Measurements from ENCODE around the gene FFAR1. TPM values are rescaled to one million over a fixed set of nuclear protein-coding genes. Genes with fewer than 3 reads are reported as not detected.

Gene FFAR1, protein sequence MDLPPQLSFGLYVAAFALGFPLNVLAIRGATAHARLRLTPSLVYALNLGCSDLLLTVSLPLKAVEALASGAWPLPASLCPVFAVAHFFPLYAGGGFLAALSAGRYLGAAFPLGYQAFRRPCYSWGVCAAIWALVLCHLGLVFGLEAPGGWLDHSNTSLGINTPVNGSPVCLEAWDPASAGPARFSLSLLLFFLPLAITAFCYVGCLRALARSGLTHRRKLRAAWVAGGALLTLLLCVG (N-terminal part only)
- total RNA-seq = under 1 TPM in 1 of 4 donors, not detected in 3; 0.32 TPM

DNA sequence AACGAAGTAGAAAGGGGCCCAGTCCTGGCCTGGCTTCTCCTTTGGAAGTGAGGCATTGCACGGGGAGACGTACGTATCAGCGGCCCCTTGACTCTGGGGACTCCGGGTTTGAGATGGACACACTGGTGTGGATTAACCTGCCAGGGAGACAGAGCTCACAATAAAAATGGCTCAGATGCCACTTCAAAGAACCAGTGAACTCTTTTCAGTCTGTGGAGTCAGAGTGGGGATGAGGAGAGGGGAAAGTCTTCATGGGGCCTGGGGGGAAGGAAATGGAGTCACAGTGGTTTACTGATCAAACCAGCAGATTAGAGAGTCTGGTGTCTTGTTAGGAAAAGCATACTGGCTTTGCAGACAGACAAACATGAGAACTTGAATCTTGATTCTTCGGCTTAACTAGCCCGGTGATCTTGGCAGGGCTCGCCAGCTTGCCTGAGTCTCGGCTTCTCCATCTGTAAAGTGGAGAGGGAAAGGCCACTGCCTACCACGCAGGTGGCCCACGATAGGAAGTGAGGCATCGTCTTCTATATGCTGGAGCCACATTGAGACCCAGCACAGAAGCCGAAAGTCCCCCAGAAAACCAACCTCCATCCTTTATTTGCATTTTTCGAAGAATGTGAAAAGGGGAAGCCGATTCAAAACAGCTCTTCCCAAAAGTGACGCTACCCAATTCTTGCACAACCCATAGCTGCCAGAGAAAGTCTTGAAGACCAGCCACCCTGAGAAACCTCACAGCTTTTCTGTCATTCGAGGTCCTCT, at the start of gene FFAR1:
FFAR1 (plus strand) TSS at position 732 of the 759 bp plus-strand sequence. CDS start 3,650 bp downstream, outside the sequence.
- Histone ChIP-seq H3K27me3 (peaks cover 4% of the 10 kb centered on the region), H3K36me3 (no peaks in the 10 kb centered on the region), H3K4me1 (no peaks in the 10 kb centered on the region), H3K4me3 (no peak within 1 kb of the TSS), H3K9me3 (no peaks in the 10 kb centered on the region), H3K27ac (no peak within 1 kb of the TSS)
- TF ChIP-seq, protein P1, sequence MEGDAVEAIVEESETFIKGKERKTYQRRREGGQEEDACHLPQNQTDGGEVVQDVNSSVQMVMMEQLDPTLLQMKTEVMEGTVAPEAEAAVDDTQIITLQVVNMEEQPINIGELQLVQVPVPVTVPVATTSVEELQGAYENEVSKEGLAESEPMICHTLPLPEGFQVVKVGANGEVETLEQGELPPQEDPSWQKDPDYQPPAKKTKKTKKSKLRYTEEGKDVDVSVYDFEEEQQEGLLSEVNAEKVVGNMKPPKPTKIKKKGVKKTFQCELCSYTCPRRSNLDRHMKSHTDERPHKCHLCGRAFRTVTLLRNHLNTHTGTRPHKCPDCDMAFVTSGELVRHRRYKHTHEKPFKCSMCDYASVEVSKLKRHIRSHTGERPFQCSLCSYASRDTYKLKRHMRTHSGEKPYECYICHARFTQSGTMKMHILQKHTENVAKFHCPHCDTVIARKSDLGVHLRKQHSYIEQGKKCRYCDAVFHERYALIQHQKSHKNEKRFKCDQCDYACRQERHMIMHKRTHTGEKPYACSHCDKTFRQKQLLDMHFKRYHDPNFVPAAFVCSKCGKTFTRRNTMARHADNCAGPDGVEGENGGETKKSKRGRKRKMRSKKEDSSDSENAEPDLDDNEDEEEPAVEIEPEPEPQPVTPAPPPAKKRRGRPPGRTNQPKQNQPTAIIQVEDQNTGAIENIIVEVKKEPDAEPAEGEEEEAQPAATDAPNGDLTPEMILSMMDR (IDR thresholded peaks at IDR 0.05) = no peak
- no peak for TF ChIP-seq POLR2AphosphoS5 (IDR thresholded peaks at IDR 0.05)
- TF ChIP-seq EP300 (IDR thresholded peaks at IDR 0.05; ENCODE audit: low read depth) = no peak
- no peak for TF ChIP-seq POLR2A (IDR thresholded peaks at IDR 0.05)
- intact Hi-C loops (cut with DNase I; ENCODE audit: low total_unique reads) = no loop called here
- in situ Hi-C loops (cut with MboI; ENCODE audit: low pct_ligation_motif_present in 1 of 4, low pct_unique_long_range_greater_than_20kb in 1 of 4, low sequenced_read_pairs in 3 of 4) = loop anchor here in 1 of 4 donors (10.0 kb wide), 1 partner anchor 147 kb away; the partner anchor contains the start of gene KRTDAP
- peak; percentile 40 for DNase-seq
- WGBS, 2 donors (ENCODE audit: low coverage in 1 of 2) = 65 to 71% methylated on average over 3 to 18 of the region's 18 CpGs

- in situ Hi-C loops (cut with MboI; ENCODE audit: low pct_ligation_motif_present in 1 of 4, low pct_unique_long_range_greater_than_20kb in 1 of 4, low sequenced_read_pairs in 3 of 4) (no loop called here), intact Hi-C loops (cut with DNase I; ENCODE audit: low total_unique reads) (no loop called here)
- no peak overlapping the region for H3K27ac ChIP-seq
- no peaks in the 10 kb centered on the region for H3K9me3 ChIP-seq
- H3K36me3 ChIP-seq = no peaks in the 10 kb centered on the region
- 96 to 100% methylated on average over 2 of the region's 2 CpGs for WGBS, 2 donors (ENCODE audit: low coverage in 1 of 2)
- TF ChIP-seq POLR2A (IDR thresholded peaks at IDR 0.05) (no peak), EP300 (IDR thresholded peaks at IDR 0.05; ENCODE audit: low read depth) (no peak), POLR2AphosphoS5 (IDR thresholded peaks at IDR 0.05) (no peak)
- TF ChIP-seq, protein P1 (IDR thresholded peaks at IDR 0.05) = no peak
- no peak for DNase-seq
- H3K4me1 ChIP-seq = no peaks in the 10 kb centered on the region
- peaks cover 6% of the 10 kb centered on the region for H3K27me3 ChIP-seq
- H3K4me3 ChIP-seq = no peak overlapping the region
Observed at GRCh38 chr19:35297922-35298321, 49.8 kb upstream of the FFAR1 start.

DNA sequence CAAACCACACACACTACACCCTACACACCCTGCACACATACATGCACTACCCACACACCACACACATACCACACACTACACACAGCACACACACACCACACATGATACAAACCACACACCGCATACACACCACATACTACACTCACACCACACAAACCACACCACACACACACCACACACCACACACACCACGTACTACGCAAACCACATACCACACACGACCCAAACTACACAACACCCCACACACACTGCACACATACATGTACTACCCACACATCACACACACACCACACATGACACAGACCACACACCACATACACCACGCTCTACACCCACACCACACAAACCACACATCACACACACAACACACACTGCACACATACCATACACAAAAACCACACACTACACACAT, 49.1 kb upstream of the FFAR1 start:
- TF ChIP-seq POLR2A (IDR thresholded peaks at IDR 0.05) (no peak), EP300 (IDR thresholded peaks at IDR 0.05; ENCODE audit: low read depth) (no peak), POLR2AphosphoS5 (IDR thresholded peaks at IDR 0.05) (no peak)
- TF ChIP-seq, protein P1 (IDR thresholded peaks at IDR 0.05) = no peak
- Histone ChIP-seq H3K36me3 (no peaks in the 10 kb centered on the region), H3K4me3 (no peak overlapping the region), H3K4me1 (no peaks in the 10 kb centered on the region), H3K9me3 (no peaks in the 10 kb centered on the region), H3K27me3 (peaks cover 5% of the 10 kb centered on the region), H3K27ac (no peak overlapping the region)
- 95 to 100% methylated on average over 3 to 5 of the region's 5 CpGs for WGBS, 2 donors (ENCODE audit: low coverage in 1 of 2)
- intact Hi-C loops (cut with DNase I; ENCODE audit: low total_unique reads) = no loop called here
- DNase-seq = no peak
- in situ Hi-C loops (cut with MboI; ENCODE audit: low pct_ligation_motif_present in 1 of 4, low pct_unique_long_range_greater_than_20kb in 1 of 4, low sequenced_read_pairs in 3 of 4) = no loop called here

DNA sequence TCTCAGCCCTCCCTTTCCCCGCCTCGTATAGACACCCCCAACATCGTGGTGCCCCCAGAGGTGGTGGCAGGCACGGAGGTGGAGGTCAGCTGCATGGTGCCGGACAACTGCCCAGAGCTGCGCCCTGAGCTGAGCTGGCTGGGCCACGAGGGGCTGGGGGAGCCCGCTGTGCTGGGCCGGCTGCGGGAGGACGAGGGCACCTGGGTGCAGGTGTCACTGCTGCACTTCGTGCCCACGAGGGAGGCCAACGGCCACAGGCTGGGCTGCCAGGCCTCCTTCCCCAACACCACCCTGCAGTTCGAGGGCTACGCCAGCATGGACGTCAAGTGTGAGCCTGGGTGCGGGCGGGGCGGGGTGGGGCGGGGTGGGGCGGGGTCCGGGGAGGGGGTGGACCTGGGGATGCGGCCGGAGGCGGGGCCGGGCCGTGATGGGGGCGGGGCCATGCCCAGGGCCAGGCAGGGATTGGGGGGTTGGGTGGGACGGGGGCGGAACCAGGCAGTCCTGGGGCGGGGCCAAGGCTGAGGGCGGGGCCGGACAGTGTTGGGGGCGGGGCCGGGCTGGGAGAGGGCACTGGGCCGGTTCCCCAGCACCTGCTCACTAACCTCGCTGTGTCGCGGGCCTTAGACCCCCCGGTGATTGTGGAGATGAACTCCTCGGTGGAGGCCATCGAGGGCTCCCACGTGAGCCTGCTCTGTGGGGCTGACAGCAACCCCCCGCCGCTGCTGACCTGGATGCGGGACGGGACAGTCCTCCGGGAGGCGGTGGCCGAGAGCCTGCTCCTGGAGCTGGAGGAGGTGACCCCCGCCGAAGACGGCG, 48.0 kb upstream of the FFAR1 start:
- 75% methylated on average over 33 of the region's 55 CpGs; no CpG with 5 or more reads in 1 of the 2 donors for WGBS, 2 donors (ENCODE audit: low coverage in 1 of 2)

More for the DNA sequence above, 48.0 kb upstream of the FFAR1 start:
- H3K4me3 ChIP-seq = no peak overlapping the region
- no peaks in the 10 kb centered on the region for H3K36me3 ChIP-seq
- in situ Hi-C loops (cut with MboI; ENCODE audit: low pct_ligation_motif_present in 1 of 4, low pct_unique_long_range_greater_than_20kb in 1 of 4, low sequenced_read_pairs in 3 of 4) (no loop called here), intact Hi-C loops (cut with DNase I; ENCODE audit: low total_unique reads) (no loop called here)
- no peak overlapping the region for H3K27ac ChIP-seq
- TF ChIP-seq, protein P1 (IDR thresholded peaks at IDR 0.05) = no peak
- TF ChIP-seq POLR2AphosphoS5 (IDR thresholded peaks at IDR 0.05) = no peak
- no peak for TF ChIP-seq EP300 (IDR thresholded peaks at IDR 0.05; ENCODE audit: low read depth)
- TF ChIP-seq POLR2A (IDR thresholded peaks at IDR 0.05) = no peak
- H3K9me3 ChIP-seq = no peaks in the 10 kb centered on the region
- DNase-seq = no peak
- H3K27me3 ChIP-seq = no peaks in the 10 kb centered on the region
- H3K4me1 ChIP-seq = no peaks in the 10 kb centered on the region

All from transverse colon (tissue), 4 donors.